Medulla oblongata (tissue), 1 donor: ENCODE measurements around the gene CTIF.
A peak's percentile ranks its signal among the peaks of the same experiment; 100 is the strongest.

ENCODE experiments used
- DNase-seq: peaks from one replicate; pipeline ENCODE4 v3.0.0-alpha.2; 2015; ENCODE audit errors: extremely low spot score

The CTIF gene

GRCh38 chr18:48835119-48835518 is 296.3 kb downstream of the CTIF start:
- no peak for DNase-seq

GRCh38 chr18:48835745-48836170 is 296.9 kb downstream of the CTIF start:
- no peak for DNase-seq

GRCh38 chr18:48836231-48836805 is 297.5 kb downstream of the CTIF start:
- no peak for DNase-seq

- DNase-seq = no peak
Observed at GRCh38 chr18:48836806-48837615, 298.2 kb downstream of the CTIF start.

- no peak for DNase-seq
Observed at GRCh38 chr18:48837676-48838075, 298.8 kb downstream of the CTIF start.

- DNase-seq = no peak
Observed at GRCh38 chr18:48838166-48838775, 299.4 kb downstream of the CTIF start.

GRCh38 chr18:48838921-48839818 is 300.3 kb downstream of the CTIF start:
- DNase-seq = no peak

- DNase-seq = no peak
Observed at GRCh38 chr18:48839819-48840490, 301.1 kb downstream of the CTIF start.

GRCh38 chr18:48840491-48840877 is 301.7 kb downstream of the CTIF start:
- DNase-seq = peak; percentile 89

- no peak for DNase-seq
Observed at GRCh38 chr18:48841381-48842258, 302.8 kb downstream of the CTIF start.

- DNase-seq = no peak
Observed at GRCh38 chr18:48842259-48843061, 303.6 kb downstream of the CTIF start.

- no peak for DNase-seq
Observed at GRCh38 chr18:48843162-48843561, 304.3 kb downstream of the CTIF start.

- no peak for DNase-seq
Observed at GRCh38 chr18:48843596-48843995, 304.8 kb downstream of the CTIF start.

- no peak for DNase-seq
Observed at GRCh38 chr18:48844271-48844670, 305.4 kb downstream of the CTIF start.

GRCh38 chr18:48845174-48845573 is 306.3 kb downstream of the CTIF start:
- no peak for DNase-seq

GRCh38 chr18:48846423-48846932 is 307.6 kb downstream of the CTIF start:
- no peak for DNase-seq

- no peak for DNase-seq
Observed at GRCh38 chr18:48847807-48848486, 309.1 kb downstream of the CTIF start.

- no peak for DNase-seq
Observed at GRCh38 chr18:48848641-48849143, 309.9 kb downstream of the CTIF start.
